OCI-M1 (cell line): ENCODE data around the gene TRPC4.

ENCODE experiments used
- DNase-seq: peaks from one replicate; lab custom pipeline; 2025; lab: John Stamatoyannopoulos, UW

TRPC4 gene

DNA sequence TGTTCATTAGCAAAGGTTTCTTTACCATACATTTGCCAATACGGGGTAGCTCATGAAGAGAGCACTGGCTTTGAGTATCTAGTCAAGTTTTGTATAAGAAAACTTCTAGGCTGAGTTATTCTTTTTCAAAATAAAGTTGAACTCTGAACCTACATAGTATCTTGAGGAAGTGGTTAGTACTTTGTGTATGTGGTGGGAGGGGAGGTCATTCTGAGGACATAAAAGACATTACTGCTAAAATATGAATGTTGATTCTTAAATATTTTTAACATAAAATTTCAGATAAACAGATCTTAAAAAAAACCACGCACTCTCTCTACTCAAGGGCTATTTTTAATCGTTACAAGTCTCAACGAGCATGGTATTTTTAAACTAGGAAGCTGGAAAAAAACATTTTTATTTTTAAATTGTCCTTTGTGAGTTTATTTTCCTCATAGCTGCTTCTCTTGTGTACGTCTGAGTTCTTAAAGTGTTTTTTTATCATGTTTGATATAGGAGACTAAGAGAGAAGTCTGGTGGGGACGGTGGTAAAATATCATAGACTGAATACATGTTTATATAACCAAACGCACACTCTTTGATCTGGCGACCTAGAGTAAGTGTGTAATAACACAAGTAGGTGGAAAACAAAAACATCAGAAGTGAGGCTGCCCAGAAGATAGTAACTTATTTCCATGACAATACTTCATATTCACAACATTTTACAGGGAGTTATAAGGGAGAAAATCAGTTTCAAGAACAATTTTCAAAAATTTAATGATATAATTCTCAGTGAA lies 153.0 kb downstream of the TRPC4 start:
- DNase-seq: peak; percentile 75

- DNase-seq: peak; percentile 87
These were observed 154.0 kb downstream of the TRPC4 start for GRCh38 chr13:37715606-37716015.

GRCh38 chr13:37709318-37709717 lies 160.3 kb downstream of the TRPC4 start:
- DNase-seq: no peak

GRCh38 chr13:37707739-37708500 lies 161.7 kb downstream of the TRPC4 start:
- no peak for DNase-seq

- no peak for DNase-seq
These were observed 163.5 kb downstream of the TRPC4 start for GRCh38 chr13:37706041-37706440.

GRCh38 chr13:37701972-37702371 lies 167.6 kb downstream of the TRPC4 start:
- DNase-seq: peak; percentile 50

GRCh38 chr13:37701306-37701705 lies 168.3 kb downstream of the TRPC4 start:
- no peak for DNase-seq

DNA sequence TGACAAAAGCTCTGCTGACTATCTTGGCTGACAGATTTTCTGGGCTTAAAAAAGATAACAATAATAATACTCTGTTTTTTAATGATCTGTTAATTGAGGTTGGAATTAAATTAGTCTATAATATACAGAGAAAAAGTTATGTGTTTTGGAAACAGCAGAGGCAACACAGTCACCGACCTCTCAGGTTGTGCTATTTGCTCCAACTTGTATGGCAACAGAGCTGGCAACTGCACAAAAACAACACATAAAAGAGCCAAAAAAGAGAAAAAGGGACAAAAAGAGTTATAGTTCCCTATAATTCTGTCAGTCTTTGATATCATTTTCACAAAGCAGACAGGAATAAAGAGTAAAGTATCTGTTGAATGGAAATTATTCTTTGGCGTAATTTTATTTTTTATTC lies 168.7 kb downstream of the TRPC4 start:
- DNase-seq: no peak

GRCh38 chr13:37695200-37695599 lies 174.4 kb downstream of the TRPC4 start:
- DNase-seq: no peak

DNA sequence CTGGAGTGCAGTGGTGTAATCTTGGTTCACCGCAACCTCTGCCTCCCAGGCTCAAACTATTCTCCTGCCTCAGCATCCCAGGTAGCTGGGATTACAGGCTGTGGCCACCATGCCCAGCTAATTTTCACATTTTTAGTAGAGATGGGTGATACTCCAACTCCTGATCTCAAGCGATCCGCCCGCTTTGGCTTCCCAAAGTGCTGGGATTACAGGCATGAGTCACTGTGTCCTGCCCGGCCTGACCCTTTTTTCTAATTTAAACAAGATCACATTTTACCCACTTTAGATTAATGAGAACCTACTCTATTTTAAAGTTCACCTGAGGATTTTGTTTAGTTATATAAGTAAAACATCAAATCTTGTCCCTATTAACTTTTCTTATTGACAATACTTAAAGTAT lies 179.2 kb downstream of the TRPC4 start:
- no peak for DNase-seq

GRCh38 chr13:37686501-37686900 lies 183.1 kb downstream of the TRPC4 start:
- no peak for DNase-seq

DNA sequence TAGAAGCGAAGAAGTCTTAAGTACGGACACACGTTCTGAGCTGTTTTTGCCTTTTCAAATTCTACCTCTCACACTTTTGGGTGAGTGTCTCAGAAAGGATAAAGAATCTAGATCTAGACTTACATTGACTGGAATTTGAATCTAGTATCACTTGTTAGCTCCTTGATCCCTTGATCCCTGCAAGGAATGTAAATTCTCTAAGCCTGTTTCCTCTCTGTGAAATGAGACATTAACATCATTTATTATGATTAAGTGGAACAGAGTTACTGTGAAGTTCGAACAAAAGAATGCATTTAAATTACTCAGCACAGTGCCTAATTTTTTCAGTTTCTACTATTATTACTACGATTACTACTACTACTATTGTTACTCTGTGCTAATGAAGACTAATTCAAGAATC lies 184.4 kb downstream of the TRPC4 start:
- no peak for DNase-seq

GRCh38 chr13:37682496-37682895 lies 187.1 kb downstream of the TRPC4 start:
- no peak for DNase-seq

DNA sequence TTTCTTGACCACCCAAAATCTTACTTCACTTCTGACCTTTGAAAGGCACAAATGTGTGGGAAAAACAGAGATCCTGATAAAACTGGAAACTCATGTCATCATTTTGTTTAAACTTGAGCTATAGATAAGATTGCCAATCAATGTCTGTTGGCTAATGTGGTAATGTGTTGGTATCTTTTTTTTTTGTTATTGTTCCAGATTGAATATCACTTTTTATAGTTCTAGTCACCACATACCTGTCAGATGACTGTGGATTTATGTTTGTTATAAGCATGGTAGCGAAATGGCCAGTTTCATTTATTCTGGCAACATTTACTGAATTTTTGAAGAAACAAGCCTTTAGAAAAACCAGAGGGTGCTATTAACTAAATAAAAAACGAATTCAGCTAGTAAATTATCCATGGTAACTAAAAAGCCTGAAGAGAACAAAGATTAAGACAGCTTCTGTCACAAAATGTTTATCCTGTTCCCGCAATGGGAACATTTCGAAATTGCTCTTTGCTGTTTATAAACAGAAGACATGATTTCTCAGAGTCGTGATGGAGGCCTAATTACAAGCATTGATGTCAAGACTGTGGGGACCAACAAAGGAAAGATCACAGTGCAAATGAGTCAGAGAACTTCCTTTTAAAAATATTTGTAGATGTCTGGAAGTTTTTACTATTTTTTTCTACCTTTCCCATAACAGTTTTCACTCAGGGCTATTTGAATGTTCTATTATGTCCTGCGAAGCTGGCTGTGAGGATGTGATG lies 188.1 kb downstream of the TRPC4 start:
- DNase-seq: no peak

- DNase-seq: no peak
These were observed 189.4 kb downstream of the TRPC4 start for GRCh38 chr13:37680137-37680536.

GRCh38 chr13:37679043-37679442 lies 190.5 kb downstream of the TRPC4 start:
- no peak for DNase-seq

- DNase-seq: no peak
These were observed 199.7 kb downstream of the TRPC4 start for GRCh38 chr13:37669845-37670244.

DNA sequence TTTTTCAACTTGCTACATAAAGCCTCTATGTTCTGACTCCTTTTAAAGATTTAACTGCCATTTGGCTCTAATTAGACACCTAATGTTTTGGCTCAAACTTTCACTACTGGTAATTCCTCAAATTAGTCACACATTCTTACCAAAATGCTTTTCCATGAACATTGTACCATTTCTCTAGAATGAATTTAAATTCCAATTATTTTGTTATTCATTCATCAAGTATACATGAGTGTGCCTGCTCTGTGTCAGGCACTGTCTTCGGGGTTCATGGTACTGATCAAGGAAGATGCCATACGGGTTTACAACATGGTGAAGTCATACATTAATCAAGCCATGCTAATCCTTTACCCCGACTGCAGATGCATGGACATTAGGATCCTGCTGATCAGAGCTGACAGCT lies 201.9 kb downstream of the TRPC4 start:
- no peak for DNase-seq

- no peak for DNase-seq
These were observed 203.5 kb downstream of the TRPC4 start for GRCh38 chr13:37666036-37666435.

GRCh38 chr13:37665420-37665819 lies 204.2 kb downstream of the TRPC4 start:
- no peak for DNase-seq

- no peak for DNase-seq
These were observed 205.8 kb downstream of the TRPC4 start for GRCh38 chr13:37663724-37664123.

DNA sequence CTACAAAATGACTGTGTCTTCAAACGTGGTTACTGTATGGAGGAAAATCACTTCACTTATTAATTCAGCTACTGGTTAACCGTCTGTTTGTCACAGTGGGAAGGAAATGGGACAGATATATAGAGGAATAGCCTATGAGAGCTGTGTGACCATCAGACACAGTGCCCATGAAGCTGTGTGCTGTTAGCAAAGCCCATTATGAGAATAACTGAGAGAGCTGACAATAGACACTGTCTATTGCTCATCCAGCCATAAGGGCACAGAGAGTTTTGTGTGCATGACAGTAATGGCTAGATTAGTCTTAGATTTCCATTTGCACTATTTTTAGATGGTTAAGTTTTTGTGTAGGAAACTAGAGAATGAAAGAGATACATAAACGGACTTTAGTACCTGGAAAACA lies 206.9 kb downstream of the TRPC4 start:
- DNase-seq: no peak

- no peak for DNase-seq
These were observed 211.6 kb downstream of the TRPC4 start for GRCh38 chr13:37657956-37658355.
